ENCODE data around the gene OR5M3. TPM values are rescaled to one million over a fixed set of nuclear protein-coding genes. Genes with fewer than 3 reads are reported as not detected.

OR5M3 gene
- total RNA-seq, 1 experiment from 2014 or later, result not detected

- H3K4me3 ChIP-seq (replicated peaks in 1 of 2; ENCODE audit: low read depth in 1 of 2, low read length in 2 of 2), result no peak overlapping the region
- H3K27ac ChIP-seq (ENCODE audit: low read depth, low read length), result no peak overlapping the region
- no peaks in the 10 kb centered on the region for H4K20me1 ChIP-seq (ENCODE audit: insufficient read depth)
- TF ChIP-seq SIN3A (IDR thresholded peaks at IDR 0.05; ENCODE audit: low read depth) (no peak), JUND (IDR thresholded peaks at IDR 0.05) (no peak), POLR2AphosphoS5 (IDR thresholded peaks at IDR 0.05; ENCODE audit: low read depth, low read length) (no peak), ELF1 (IDR thresholded peaks at IDR 0.05; ENCODE audit: borderline replicate concordance, low read depth) (no peak), MAX (IDR thresholded peaks at IDR 0.05) (no peak), EGR1 (IDR thresholded peaks at IDR 0.05; ENCODE audit: low read depth) (no peak)
- no TSS peak for BruUV-seq (replicated peaks)
- no peaks in the 10 kb centered on the region for H3K4me1 ChIP-seq (ENCODE audit: control insufficient read depth in 1 of 2, insufficient read depth in 2 of 2, low read length in 2 of 2)
- RAD21 ChIA-PET (ENCODE audit: low non-redundant PET in 1 of 2, low total read pairs in 2 of 2, uncharacterized antibody in 2 of 2, unreplicated experiment in 2 of 2), result no interaction called here
- H3K79me2 ChIP-seq (ENCODE audit: insufficient read depth, low read length), result no peaks in the 10 kb centered on the region
- H3K9ac ChIP-seq (ENCODE audit: low read length), result no peak overlapping the region
- CTCF ChIA-PET, result no interaction called here
- H3K36me3 ChIP-seq (ENCODE audit: control insufficient read depth in 1 of 2, insufficient read depth in 2 of 2, low read length in 2 of 2), result no peaks in the 10 kb centered on the region
- H3K9me3 ChIP-seq (ENCODE audit: control insufficient read depth in 1 of 2, insufficient read depth in 1 of 2, low read depth in 1 of 2, low read length in 2 of 2), result peaks cover 15% of the 10 kb centered on the region in 2 experiments; a peak in 2 of 4 replicates
- H3K9me2 ChIP-seq (ENCODE audit: insufficient read depth), result no peaks in the 10 kb centered on the region
- intact Hi-C loops (cut with micrococcal nuclease), result no loop called here
- no peak overlapping the region for H3K4me2 ChIP-seq (ENCODE audit: low read length)
- H2AFZ ChIP-seq (ENCODE audit: low read depth, low read length, poor library complexity, severe bottlenecking), result no peak overlapping the region
- no peaks in the 10 kb centered on the region for H3K27me3 ChIP-seq (ENCODE audit: insufficient read depth, low read length)
- POLR2A ChIA-PET, result no interaction called here
- DNase-seq (ENCODE audit: low read depth, low spot score) (no peak), ATAC-seq (no peak)
Measured at GRCh38 chr11:56453521-56453920, 19.6 kb downstream of the OR5M3 start.

Other genes starting within 250 kb of the OR5M3 start
- gene OR5T2, start 239.1 kb downstream of the OR5M3 start, total RNA-seq (2021; ENCODE audit: unreplicated experiment), result not detected
- not detected for gene OR5T3, start 221.1 kb downstream of the OR5M3 start, total RNA-seq (2021; ENCODE audit: unreplicated experiment)
- gene OR5T1, start 199.2 kb downstream of the OR5M3 start, total RNA-seq (2021; ENCODE audit: unreplicated experiment), result not detected
- gene OR8H1, start 181.1 kb downstream of the OR5M3 start, total RNA-seq (2021; ENCODE audit: unreplicated experiment), result not detected
- not detected for gene OR8K3, start 158.2 kb downstream of the OR5M3 start, total RNA-seq (2021; ENCODE audit: unreplicated experiment)
- not detected for gene OR8K1, start 127.3 kb downstream of the OR5M3 start, total RNA-seq (2021; ENCODE audit: unreplicated experiment)
- gene OR8J1, start 119.1 kb downstream of the OR5M3 start, total RNA-seq (2021; ENCODE audit: unreplicated experiment), result not detected
- not detected for gene OR8U1, start 97.7 kb downstream of the OR5M3 start, total RNA-seq (2021; ENCODE audit: unreplicated experiment)
- not detected for gene OR5AL1, start 60.7 kb downstream of the OR5M3 start, total RNA-seq (2021; ENCODE audit: unreplicated experiment)
- gene OR5M8, start 18.0 kb upstream of the OR5M3 start, total RNA-seq (2021; ENCODE audit: unreplicated experiment), result not detected
- not detected for gene OR5M11, start 69.9 kb upstream of the OR5M3 start, total RNA-seq (2021; ENCODE audit: unreplicated experiment)
- gene OR5M10, start 104.4 kb upstream of the OR5M3 start, total RNA-seq (2021; ENCODE audit: unreplicated experiment), result not detected
- not detected for gene OR5M1, start 141.5 kb upstream of the OR5M3 start, total RNA-seq (2021; ENCODE audit: unreplicated experiment)
- not detected for gene OR5AP2, start 169.1 kb upstream of the OR5M3 start, total RNA-seq (2021; ENCODE audit: unreplicated experiment)
- gene OR5AR1, start 190.3 kb upstream of the OR5M3 start, total RNA-seq (2021; ENCODE audit: unreplicated experiment), result not detected
- gene OR9G1, start 225.7 kb upstream of the OR5M3 start, total RNA-seq (2021; ENCODE audit: unreplicated experiment), result not detected

Data from HCT116 (cell line).